ENCODE measurements around the gene SHOX. TPM values are rescaled to one million over a fixed set of nuclear protein-coding genes. Genes with fewer than 3 reads are reported as not detected.

SHOX gene
- total and polyA plus RNA-seq, 3 donors from 2014 or later = 0.06 to 0.16 TPM; not detected in 1

DNA sequence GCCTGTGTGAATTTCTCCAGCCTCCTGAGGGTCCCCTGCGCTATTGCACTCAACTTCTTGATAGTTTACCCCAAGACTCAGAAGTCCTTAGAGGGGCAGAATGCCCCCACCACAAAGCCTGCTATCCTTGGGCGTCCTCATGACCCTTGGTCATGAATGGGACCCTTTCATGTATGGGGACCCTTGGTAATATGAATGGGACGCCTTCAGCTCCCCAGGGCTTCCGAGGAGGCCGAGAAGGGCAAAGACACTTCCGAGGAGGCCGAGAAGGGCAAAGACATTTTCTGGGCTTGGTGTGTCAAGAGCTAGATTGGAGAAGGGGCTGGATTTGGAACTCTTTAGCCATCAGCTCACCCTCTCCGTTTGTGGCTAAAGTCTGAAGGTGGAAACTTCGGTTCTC lies 8.6 kb downstream of the SHOX start:
- no peak for TF ChIP-seq POLR2A (IDR thresholded peaks at IDR 0.05)
- TF ChIP-seq, protein P1, sequence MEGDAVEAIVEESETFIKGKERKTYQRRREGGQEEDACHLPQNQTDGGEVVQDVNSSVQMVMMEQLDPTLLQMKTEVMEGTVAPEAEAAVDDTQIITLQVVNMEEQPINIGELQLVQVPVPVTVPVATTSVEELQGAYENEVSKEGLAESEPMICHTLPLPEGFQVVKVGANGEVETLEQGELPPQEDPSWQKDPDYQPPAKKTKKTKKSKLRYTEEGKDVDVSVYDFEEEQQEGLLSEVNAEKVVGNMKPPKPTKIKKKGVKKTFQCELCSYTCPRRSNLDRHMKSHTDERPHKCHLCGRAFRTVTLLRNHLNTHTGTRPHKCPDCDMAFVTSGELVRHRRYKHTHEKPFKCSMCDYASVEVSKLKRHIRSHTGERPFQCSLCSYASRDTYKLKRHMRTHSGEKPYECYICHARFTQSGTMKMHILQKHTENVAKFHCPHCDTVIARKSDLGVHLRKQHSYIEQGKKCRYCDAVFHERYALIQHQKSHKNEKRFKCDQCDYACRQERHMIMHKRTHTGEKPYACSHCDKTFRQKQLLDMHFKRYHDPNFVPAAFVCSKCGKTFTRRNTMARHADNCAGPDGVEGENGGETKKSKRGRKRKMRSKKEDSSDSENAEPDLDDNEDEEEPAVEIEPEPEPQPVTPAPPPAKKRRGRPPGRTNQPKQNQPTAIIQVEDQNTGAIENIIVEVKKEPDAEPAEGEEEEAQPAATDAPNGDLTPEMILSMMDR (IDR thresholded peaks at IDR 0.05) = no peak
- Histone ChIP-seq H3K27ac (no peak overlapping the region), H3K36me3 (ENCODE audit: low read depth, missing control alignments) (no peaks in the 10 kb centered on the region), H3K4me1 (no peaks in the 10 kb centered on the region), H3K4me3 (no peak overlapping the region), H3K9me3 (no peaks in the 10 kb centered on the region), H3K27me3 (no peaks in the 10 kb centered on the region)
- intact Hi-C loops (cut with DNase I; ENCODE audit: low total_unique reads) = no loop called here
- DNase-seq = no peak
- WGBS, 2 donors = 19 to 34% methylated on average over 9 of the region's 9 CpGs

DNA sequence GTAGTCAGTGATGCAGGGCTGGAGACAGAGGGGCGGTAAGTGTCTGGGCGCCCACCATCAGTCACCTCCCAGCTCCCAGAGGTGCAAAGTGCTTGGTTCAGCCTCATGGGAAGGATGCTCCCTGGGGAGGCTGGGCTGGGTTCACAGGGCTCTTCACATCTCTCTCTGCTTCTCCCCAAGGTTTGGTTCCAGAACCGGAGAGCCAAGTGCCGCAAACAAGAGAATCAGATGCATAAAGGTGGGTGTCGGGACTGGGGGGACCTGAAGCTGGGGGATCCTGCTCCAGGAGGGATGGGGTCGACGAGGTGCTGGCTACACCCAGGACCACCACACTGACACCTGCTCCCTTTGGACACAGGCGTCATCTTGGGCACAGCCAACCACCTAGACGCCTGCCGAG lies 10.1 kb downstream of the SHOX start:
- intact Hi-C loops (cut with DNase I; ENCODE audit: low total_unique reads) = no loop called here
- H3K27ac ChIP-seq = no peak overlapping the region
- no peaks in the 10 kb centered on the region for H3K4me1 ChIP-seq
- WGBS, 2 donors = 29 to 35% methylated on average over 9 to 10 of the region's 10 CpGs
- no peak overlapping the region for H3K4me3 ChIP-seq
- TF ChIP-seq POLR2A (IDR thresholded peaks at IDR 0.05) = no peak
- TF ChIP-seq, protein P1 (IDR thresholded peaks at IDR 0.05) = no peak
- no peak for DNase-seq
- no peaks in the 10 kb centered on the region for H3K27me3 ChIP-seq
- no peaks in the 10 kb centered on the region for H3K36me3 ChIP-seq (ENCODE audit: low read depth, missing control alignments)
- H3K9me3 ChIP-seq = no peaks in the 10 kb centered on the region

DNA sequence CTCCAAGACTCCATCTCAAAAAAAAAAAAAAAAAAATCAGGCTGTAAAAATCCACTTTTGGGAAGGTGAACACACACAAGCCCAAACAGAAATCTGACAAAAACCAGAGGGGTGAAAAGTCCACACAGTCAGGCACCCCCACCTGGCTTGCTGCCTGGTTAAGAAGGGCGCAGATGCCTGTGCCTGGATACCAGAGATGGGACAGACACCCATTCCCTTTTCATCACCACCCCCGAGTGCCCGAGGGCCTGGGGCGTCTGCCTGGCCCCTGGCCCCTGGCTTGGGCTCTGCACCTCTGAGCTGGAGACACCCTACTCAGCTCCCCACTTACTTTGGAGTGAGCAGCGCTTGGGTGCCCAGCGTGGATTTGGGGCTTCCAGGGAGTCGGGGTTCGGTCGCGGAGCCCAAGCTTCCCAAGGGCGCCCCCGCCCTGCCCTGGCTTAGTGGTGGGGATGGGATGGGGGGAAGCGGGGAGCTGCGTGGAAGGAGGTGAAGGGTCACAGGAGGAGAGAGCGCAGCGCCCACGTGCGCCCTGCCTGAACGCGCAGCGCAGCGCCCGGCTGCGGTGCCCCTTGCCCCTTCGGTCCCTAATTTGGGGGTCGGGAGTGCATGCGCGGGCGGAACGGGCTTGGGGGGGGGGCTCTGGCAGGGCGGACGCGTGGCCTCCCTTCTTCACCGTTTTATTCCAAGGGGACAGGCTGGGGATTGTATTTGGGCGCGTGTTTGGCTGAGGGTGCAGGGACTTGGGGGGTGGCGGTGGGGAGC lies 11.3 kb downstream of the SHOX start:
- intact Hi-C loops (cut with DNase I; ENCODE audit: low total_unique reads) = no loop called here
- H3K36me3 ChIP-seq (ENCODE audit: low read depth, missing control alignments) = no peaks in the 10 kb centered on the region
- no peak overlapping the region for H3K27ac ChIP-seq
- H3K9me3 ChIP-seq = no peaks in the 10 kb centered on the region
- 2 to 5% methylated on average over 16 to 37 of the region's 37 CpGs for WGBS, 2 donors
- no peak overlapping the region for H3K4me3 ChIP-seq
- no peak for DNase-seq
- no peak for TF ChIP-seq POLR2A (IDR thresholded peaks at IDR 0.05)
- H3K4me1 ChIP-seq = no peaks in the 10 kb centered on the region
- no peaks in the 10 kb centered on the region for H3K27me3 ChIP-seq

DNA sequence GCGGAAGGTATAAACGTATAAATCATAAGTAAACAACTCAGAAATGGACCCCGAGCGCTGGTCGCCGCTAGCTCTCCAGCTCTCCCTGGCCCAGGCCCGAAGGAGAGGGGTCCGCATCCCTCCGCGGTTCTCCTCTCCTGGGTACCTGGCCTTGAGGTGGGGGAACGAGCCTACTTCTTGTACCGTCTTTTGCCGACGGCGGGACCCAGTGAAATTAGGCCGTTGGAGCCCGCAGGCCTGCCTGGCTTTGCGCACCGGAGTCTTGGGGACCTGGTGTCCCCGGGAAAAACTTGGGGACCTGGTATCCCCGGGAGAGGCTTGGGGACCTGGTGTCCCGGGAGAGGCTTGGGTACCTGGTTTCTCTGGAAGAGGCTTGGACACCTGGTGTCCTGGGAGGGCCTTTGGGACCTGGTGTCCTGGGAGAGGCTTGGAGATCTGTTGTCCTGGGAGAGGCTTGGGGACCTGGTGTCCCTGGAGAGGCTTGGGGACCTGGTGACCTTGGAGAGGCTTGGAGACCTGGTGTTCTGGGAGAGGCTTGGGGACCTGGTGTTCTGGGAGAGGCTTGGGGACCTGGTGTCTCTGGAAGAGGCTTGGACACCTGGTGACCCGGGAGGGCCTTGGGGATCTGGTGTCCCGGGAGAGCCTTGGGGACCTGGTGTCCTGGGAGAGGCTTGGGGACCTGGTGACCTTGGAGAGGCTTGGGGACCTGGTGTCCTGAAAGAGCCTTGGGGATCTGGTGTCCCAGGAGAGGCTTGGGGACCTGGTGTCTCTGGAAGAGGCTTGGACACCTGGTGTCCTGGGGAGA lies 12.0 kb downstream of the SHOX start:
- Histone ChIP-seq H3K27me3 (no peaks in the 10 kb centered on the region), H3K9me3 (no peaks in the 10 kb centered on the region), H3K4me3 (no peak overlapping the region), H3K4me1 (no peaks in the 10 kb centered on the region), H3K36me3 (ENCODE audit: low read depth, missing control alignments) (no peaks in the 10 kb centered on the region), H3K27ac (no peak overlapping the region)
- no peak for TF ChIP-seq POLR2A (IDR thresholded peaks at IDR 0.05)
- no peak for DNase-seq
- intact Hi-C loops (cut with DNase I; ENCODE audit: low total_unique reads) = no loop called here
- 4 to 10% methylated on average over 11 to 24 of the region's 24 CpGs for WGBS, 2 donors

DNA sequence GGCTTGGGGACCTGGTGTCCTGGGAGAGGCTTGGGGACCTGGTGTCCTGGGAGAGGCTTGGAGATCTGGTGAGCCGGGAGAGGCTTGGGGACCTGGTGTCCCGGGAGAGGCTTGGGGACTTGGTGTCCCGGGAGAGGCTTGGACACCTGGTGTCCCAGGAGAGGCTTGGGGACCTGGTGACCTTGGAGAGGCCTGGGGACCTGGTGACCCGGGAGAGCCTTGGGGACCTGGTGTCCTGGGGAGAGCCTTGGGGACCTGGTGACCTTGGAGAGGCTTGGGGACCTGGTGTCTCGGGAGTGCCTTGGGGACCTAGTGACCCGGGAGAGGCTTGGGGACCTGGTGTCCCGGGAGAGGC lies 12.6 kb downstream of the SHOX start:
- no peak overlapping the region for H3K4me3 ChIP-seq
- no peak for TF ChIP-seq POLR2A (IDR thresholded peaks at IDR 0.05)
- TF ChIP-seq, protein P1 (IDR thresholded peaks at IDR 0.05) = no peak
- H3K27ac ChIP-seq = no peak overlapping the region
- WGBS, 2 donors = 0 to 56% methylated on average over 1 to 7 of the region's 7 CpGs
- no peaks in the 10 kb centered on the region for H3K4me1 ChIP-seq
- no peaks in the 10 kb centered on the region for H3K9me3 ChIP-seq
- H3K27me3 ChIP-seq = no peaks in the 10 kb centered on the region
- DNase-seq = no peak
- intact Hi-C loops (cut with DNase I; ENCODE audit: low total_unique reads) = no loop called here
- no peaks in the 10 kb centered on the region for H3K36me3 ChIP-seq (ENCODE audit: low read depth, missing control alignments)
